ENCODE data around the gene STPG1. TPM values are rescaled to one million over a fixed set of nuclear protein-coding genes. Genes with fewer than 3 reads are reported as not detected.

The STPG1 gene
- total and polyA plus RNA-seq, 2 of the 13 experiments (the other 11 are each of a cell fraction or from before 2014, with no cell fraction given): 3.4 to 4.3 TPM

DNA sequence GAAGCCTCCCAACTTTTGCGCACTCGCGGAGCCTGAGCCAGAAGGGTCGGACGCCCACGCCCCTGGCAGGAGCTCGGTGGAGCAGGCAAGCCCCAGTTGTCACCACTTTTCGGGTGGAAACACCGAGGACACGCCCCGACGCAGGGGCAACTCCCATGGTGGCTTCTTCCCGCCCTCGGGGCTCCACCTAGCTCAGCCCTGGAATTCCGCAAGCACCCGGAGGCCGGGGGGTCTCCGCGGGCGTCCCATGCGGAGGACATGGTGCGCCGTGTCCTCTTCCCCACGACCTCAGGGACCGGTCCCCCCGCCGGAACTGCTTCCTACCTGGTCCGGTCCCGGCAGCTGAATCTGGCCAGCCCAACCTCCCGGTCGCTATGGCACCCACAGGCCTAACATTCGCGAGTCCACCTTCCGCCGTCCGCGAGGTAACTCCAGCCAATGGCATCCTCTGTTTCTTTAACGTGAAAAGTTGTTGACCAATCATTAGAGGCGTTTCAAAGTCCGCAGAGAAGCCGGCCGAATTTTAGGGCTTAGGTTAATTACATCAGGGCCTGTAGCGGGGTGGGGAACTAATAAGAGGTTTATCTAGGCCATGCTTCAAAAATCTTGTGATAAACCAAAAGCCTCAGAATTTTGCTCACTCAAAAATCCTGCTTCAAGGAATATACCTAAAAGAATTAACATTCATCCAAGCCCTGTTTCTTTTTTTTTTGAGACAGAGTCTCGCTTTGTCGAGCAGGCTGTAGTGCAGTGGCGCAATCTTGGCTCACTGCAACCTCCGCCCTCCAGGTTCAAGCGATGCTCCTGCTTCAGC lies at the start of gene STPG1 (continued):
- TF ChIP-seq ZNF331 (CRISPR knock-in tag; IDR thresholded peaks at IDR 0.05): no peak
- no peak for TF ChIP-seq KAT2B (IDR thresholded peaks at IDR 0.05; ENCODE audit: borderline replicate concordance, low read depth, low read length)
- no peak for TF ChIP-seq REPIN1 (CRISPR knock-in tag; IDR thresholded peaks at IDR 0.05; ENCODE audit: borderline replicate concordance, low read depth)
- no peak for TF ChIP-seq SMARCE1 (IDR thresholded peaks at IDR 0.05; ENCODE audit: borderline replicate concordance)
- TF ChIP-seq NR3C1 (CRISPR knock-in tag; IDR thresholded peaks at IDR 0.05): no peak
- no peak for TF ChIP-seq NFATC3 (CRISPR knock-in tag; IDR thresholded peaks at IDR 0.05)
- TF ChIP-seq POLR2G (IDR thresholded peaks at IDR 0.05; ENCODE audit: low read depth, low read length): peak; percentile 71
- no peak for TF ChIP-seq HOXA7 (CRISPR knock-in tag; IDR thresholded peaks at IDR 0.05)
- TF ChIP-seq RBM39 (IDR thresholded peaks at IDR 0.05; ENCODE audit: low read depth, low read length, poor library complexity, severe bottlenecking): peak; percentile 38
- TF ChIP-seq, protein P1, sequence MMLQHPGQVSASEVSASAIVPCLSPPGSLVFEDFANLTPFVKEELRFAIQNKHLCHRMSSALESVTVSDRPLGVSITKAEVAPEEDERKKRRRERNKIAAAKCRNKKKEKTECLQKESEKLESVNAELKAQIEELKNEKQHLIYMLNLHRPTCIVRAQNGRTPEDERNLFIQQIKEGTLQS (CRISPR knock-in tag; IDR thresholded peaks at IDR 0.05): 0 out of 2 replicates have a peak, but pooled peaks have one; percentile 29
- TF ChIP-seq, protein P2, sequence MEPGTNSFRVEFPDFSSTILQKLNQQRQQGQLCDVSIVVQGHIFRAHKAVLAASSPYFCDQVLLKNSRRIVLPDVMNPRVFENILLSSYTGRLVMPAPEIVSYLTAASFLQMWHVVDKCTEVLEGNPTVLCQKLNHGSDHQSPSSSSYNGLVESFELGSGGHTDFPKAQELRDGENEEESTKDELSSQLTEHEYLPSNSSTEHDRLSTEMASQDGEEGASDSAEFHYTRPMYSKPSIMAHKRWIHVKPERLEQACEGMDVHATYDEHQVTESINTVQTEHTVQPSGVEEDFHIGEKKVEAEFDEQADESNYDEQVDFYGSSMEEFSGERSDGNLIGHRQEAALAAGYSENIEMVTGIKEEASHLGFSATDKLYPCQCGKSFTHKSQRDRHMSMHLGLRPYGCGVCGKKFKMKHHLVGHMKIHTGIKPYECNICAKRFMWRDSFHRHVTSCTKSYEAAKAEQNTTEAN (CRISPR knock-in tag; conservative IDR thresholded peaks at IDR 0.05): no peak
- TF ChIP-seq ZNF343 (CRISPR knock-in tag; IDR thresholded peaks at IDR 0.05): no peak
- TF ChIP-seq KAT8 (CRISPR knock-in tag; IDR thresholded peaks at IDR 0.05): no peak; the same call in none of the 2 replicates
- TF ChIP-seq, protein P3, sequence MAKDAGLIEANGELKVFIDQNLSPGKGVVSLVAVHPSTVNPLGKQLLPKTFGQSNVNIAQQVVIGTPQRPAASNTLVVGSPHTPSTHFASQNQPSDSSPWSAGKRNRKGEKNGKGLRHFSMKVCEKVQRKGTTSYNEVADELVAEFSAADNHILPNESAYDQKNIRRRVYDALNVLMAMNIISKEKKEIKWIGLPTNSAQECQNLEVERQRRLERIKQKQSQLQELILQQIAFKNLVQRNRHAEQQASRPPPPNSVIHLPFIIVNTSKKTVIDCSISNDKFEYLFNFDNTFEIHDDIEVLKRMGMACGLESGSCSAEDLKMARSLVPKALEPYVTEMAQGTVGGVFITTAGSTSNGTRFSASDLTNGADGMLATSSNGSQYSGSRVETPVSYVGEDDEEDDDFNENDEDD (CRISPR knock-in tag; IDR thresholded peaks at IDR 0.05; ENCODE audit: borderline replicate concordance): peak; percentile 27; the same call in 1 of the 2 replicates
- TF ChIP-seq, protein P4, sequence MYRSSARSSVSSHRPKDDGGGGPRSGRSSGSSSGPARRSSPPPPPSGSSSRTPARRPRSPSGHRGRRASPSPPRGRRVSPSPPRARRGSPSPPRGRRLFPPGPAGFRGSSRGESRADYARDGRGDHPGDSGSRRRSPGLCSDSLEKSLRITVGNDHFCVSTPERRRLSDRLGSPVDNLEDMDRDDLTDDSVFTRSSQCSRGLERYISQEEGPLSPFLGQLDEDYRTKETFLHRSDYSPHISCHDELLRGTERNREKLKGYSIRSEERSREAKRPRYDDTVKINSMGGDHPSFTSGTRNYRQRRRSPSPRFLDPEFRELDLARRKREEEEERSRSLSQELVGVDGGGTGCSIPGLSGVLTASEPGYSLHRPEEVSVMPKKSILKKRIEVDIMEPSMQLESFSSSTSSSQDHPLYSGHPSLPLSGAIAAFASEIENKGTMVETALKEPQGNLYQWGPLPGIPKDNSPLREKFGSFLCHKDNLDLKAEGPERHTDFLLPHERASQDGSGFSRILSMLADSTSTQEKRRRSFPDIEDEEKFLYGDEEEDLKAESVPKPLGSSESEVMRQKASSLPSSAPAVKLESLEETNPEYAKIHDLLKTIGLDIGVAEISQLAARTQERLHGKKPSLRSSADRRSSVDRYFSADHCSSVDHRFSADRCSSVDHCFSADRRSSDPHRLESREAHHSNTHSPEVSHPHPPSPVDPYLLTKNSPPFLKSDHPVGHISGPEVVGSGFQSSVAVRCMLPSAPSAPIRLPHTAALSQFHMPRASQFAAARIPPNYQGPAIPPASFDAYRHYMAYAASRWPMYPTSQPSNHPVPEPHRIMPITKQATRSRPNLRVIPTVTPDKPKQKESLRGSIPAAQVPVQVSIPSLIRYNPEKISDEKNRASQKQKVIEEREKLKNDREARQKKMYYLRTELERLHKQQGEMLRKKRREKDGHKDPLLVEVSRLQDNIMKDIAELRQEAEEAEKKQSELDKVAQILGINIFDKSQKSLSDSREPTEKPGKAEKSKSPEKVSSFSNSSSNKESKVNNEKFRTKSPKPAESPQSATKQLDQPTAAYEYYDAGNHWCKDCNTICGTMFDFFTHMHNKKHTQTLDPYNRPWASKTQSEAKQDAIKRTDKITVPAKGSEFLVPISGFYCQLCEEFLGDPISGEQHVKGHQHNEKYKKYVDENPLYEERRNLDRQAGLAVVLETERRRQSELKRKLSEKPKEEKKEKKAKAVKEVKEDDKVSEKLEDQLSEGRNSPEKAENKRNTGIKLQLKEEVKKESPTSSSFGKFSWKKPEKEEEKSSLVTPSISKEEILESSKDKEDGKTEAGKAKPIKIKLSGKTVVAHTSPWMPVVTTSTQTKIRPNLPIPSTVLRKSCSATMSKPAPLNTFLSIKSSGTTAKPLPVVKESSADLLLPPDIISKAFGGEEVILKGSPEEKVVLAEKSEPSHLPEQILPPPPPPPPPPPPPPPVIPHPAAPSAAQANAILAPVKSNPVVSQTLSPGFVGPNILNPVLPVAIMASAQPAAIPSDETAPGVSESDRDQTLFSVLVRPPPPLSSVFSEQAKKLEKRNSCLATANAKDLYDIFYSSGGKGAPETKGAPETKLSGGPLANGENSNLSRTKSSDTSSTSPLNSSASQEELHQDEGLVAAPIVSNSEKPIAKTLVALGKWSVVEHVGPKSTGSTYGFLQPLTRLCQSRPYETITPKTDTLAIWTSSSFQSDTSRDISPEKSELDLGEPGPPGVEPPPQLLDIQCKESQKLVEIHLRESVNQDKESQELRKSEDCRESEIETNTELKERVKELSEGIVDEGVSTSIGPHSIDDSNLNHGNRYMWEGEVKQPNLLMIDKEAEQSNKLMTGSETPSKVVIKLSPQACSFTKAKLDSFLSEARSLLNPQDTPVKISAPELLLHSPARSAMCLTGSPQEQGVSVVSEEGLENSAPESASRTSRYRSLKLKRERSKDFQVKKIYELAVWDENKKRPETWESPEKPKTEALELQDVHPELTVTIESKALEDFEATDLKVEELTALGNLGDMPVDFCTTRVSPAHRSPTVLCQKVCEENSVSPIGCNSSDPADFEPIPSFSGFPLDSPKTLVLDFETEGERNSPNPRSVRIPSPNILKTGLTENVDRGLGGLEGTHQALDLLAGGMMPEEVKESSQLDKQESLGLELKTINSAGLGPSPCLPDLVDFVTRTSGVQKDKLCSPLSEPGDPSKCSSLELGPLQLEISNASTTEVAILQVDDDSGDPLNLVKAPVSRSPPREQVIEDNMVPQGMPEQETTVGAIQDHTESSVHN (CRISPR knock-in tag; IDR thresholded peaks at IDR 0.05): no peak
- TF ChIP-seq ZNF484 (CRISPR knock-in tag; IDR thresholded peaks at IDR 0.05; ENCODE audit: borderline replicate concordance, low read depth): 0 out of 2 replicates have a peak, but pooled peaks have one; percentile 29
- TF ChIP-seq ZNF556 (CRISPR knock-in tag; IDR thresholded peaks at IDR 0.05; ENCODE audit: borderline replicate concordance): no peak
- TF ChIP-seq ZNF777 (CRISPR knock-in tag; IDR thresholded peaks at IDR 0.05): peak; percentile 63; the same call in 1 of the 2 replicates

All from HepG2 (cell line).